SK-N-SH (cell line): ENCODE data around the gene CRYBG1.

Source experiments
- CTCF ChIP-seq: fragments of 200-600 bp; sonication (generic); IDR thresholded peaks from 2 replicates; pipeline ENCODE4 v1.6.1; 2017; ENCODE audit warnings: antibody characterized with exemption, mild to moderate bottlenecking, moderate library complexity
- FOXJ3 ChIP-seq: sonication (generic); formaldehyde crosslinking; IDR thresholded peaks from 2 replicates; pipeline ENCODE4 v1.5.1; 2020; ENCODE audit warnings: mild to moderate bottlenecking, missing genetic modification reagents
- MXI1 ChIP-seq: IDR thresholded peaks from 2 replicates; pipeline ENCODE4 v1.6.1; 2012; ENCODE audit warnings: mild to moderate bottlenecking, low read depth, low read length, improper control_type of control experiment
- NFIC ChIP-seq: IDR thresholded peaks from 2 replicates; pipeline ENCODE4 v1.4.0; 2012; ENCODE audit warnings: borderline replicate concordance
- POLR2AphosphoS5 ChIP-seq: IDR thresholded peaks from 2 replicates; pipeline ENCODE4 v1.6.1; 2012; ENCODE audit warnings: low read depth, low read length
- RCOR1 ChIP-seq: fragments of 150-350 bp; IDR thresholded peaks from 2 replicates; pipeline ENCODE4 v1.6.1; 2017; ENCODE audit warnings: antibody characterized with exemption, low read length
- REST ChIP-seq: IDR thresholded peaks from 2 replicates; pipeline ENCODE4 v1.6.1; 2012; ENCODE audit warnings: mild to moderate bottlenecking, low read depth, low read length, moderate library complexity
- RFX5 ChIP-seq: IDR thresholded peaks from 2 replicates; pipeline ENCODE4 v1.6.1; 2012; ENCODE audit warnings: mild to moderate bottlenecking, improper control_type of control experiment, low read length
- RXRA ChIP-seq: IDR thresholded peaks from 2 replicates; pipeline ENCODE4 v1.4.0; 2012; ENCODE audit warnings: low read depth, mild to moderate bottlenecking, borderline replicate concordance
- TCF12 ChIP-seq: IDR thresholded peaks from 2 replicates; pipeline ENCODE4 v1.4.0; 2012
- TEAD4 ChIP-seq: IDR thresholded peaks from 2 replicates; pipeline ENCODE4 v1.4.0; 2012; ENCODE audit warnings: mild to moderate bottlenecking, borderline replicate concordance; ENCODE audit not compliant: insufficient read depth
- YY1 ChIP-seq: IDR thresholded peaks from 2 replicates; pipeline ENCODE4 v1.4.0; 2012; ENCODE audit warnings: low read depth, mild to moderate bottlenecking
- TF ChIP-seq, protein P1 (sequence below): IDR thresholded peaks from 2 replicates; pipeline ENCODE4 v1.4.0; 2012; ENCODE audit warnings: low read depth, borderline replicate concordance
- TF ChIP-seq, protein P2 (sequence below): IDR thresholded peaks from 2 replicates; pipeline ENCODE4 v1.4.0; 2012; ENCODE audit warnings: low read depth

- TF ChIP-seq CTCF (no peak), POLR2AphosphoS5 (no peak), NFIC (no peak), RCOR1 (no peak), TEAD4 (no peak), RFX5 (no peak), FOXJ3 (CRISPR knock-in tag) (no peak), REST (no peak), MXI1 (no peak), RXRA (no peak), YY1 (no peak), TCF12 (no peak)
- TF ChIP-seq, protein P1, sequence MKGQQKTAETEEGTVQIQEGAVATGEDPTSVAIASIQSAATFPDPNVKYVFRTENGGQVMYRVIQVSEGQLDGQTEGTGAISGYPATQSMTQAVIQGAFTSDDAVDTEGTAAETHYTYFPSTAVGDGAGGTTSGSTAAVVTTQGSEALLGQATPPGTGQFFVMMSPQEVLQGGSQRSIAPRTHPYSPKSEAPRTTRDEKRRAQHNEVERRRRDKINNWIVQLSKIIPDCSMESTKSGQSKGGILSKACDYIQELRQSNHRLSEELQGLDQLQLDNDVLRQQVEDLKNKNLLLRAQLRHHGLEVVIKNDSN = no peak
- TF ChIP-seq, protein P2, sequence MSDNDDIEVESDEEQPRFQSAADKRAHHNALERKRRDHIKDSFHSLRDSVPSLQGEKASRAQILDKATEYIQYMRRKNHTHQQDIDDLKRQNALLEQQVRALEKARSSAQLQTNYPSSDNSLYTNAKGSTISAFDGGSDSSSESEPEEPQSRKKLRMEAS = no peak
These were observed 177.1 kb downstream of the CRYBG1 start for GRCh38 chr6:106537662-106538061.
